Right ventricle myocardium inferior (tissue), 1 donor: Measurements from ENCODE around the gene GPR146. TPM values are rescaled to one million over a fixed set of nuclear protein-coding genes. Genes with fewer than 3 reads are reported as not detected.
A peak's percentile ranks its signal among the peaks of the same experiment; 100 is the strongest.
"Not testable (repeated sequence)": the region's sequence is repeated elsewhere in the genome, so short reads cannot be mapped to it uniquely, and the experiment has no call there.

Experiments used
- ATAC-seq: fragments of 200-7000 bp; cut with Tn5 transposase; one replicate; pipeline ENCODE4 v1.9.1; 2020; ENCODE audit warnings: mild to moderate bottlenecking, moderate library complexity
- DNase-seq: peaks from one replicate; pipeline ENCODE4 v3.0.0; 2021; ENCODE audit errors: missing footprints
- intact Hi-C: fragments of 100-400 bp; cut with DNase I; formaldehyde crosslinking; loops from one replicate; pipeline ENCODE4 v1.11.0; 2022
- long read RNA-seq: library from polyadenylated mRNA; unstranded; transcript quantifications from one replicate; pipeline ENCODE4 v2.0.0, GENCODE V29; 2021
- total RNA-seq: library from RNA; stranded (reverse); fragmentation: NEBNext Ultra II Directional; extraction: Animal tissue kit (Norgen Biotek cat#: 25700); gene quantifications from one replicate; pipeline ENCODE4 v1.2.1, GENCODE V29; 2021
- donor health status: DM: no; HTN: yes; CAD: no; lungs with severe emphysema.

Gene GPR146
- total RNA-seq = 30.6 TPM
- long read RNA-seq, transcript GPR146-201 (2 exons, 1,969 nt) = major isoform, 16 of 39 reads
- long read RNA-seq, transcript GPR146-205 (2 exons, 534 nt) = minor isoform, 7 of 39 reads
- long read RNA-seq, partial matches to known transcripts = 0 of 39 reads
- long read RNA-seq, other reads (novel, unspliced or antisense) = 13 of 39 reads

- peak; percentile 97 for ATAC-seq
- intact Hi-C loops = loop anchor here (2.0 kb wide), 2 partner anchors 16 kb away; no protein-coding TSS in a partner anchor
- DNase-seq = peak; percentile 99
Measured at GRCh38 chr7:1044189-1045068, at the start of gene GPR146. TSS of gene GPR146 (plus strand) at chr7:1044546. CDS start at chr7:1057516, 12,970 bp downstream.

GRCh38 chr7:994592-995308, 49.6 kb upstream of the GPR146 start:
- no peak for DNase-seq
- no peak for ATAC-seq
- intact Hi-C loops = loop anchor here (5.0 kb wide), 1 partner anchor 148 kb away; no protein-coding TSS in a partner anchor

GRCh38 chr7:995571-995970, 48.8 kb upstream of the GPR146 start:
- ATAC-seq (no peak), DNase-seq (no peak)
- intact Hi-C loops = no loop called here

GRCh38 chr7:996079-996872, 48.1 kb upstream of the GPR146 start:
- ATAC-seq (no peak), DNase-seq (no peak)
- intact Hi-C loops = no loop called here

GRCh38 chr7:997404-998395, 46.6 kb upstream of the GPR146 start:
- DNase-seq (no peak), ATAC-seq (no peak)
- intact Hi-C loops = no loop called here

- ATAC-seq (no peak), DNase-seq (no peak)
- intact Hi-C loops = no loop called here
Measured at GRCh38 chr7:999149-999879, 45.0 kb upstream of the GPR146 start.

- ATAC-seq = no peak
- intact Hi-C loops = no loop called here
Measured at GRCh38 chr7:999941-1000935, 44.1 kb upstream of the GPR146 start.

GRCh38 chr7:1001069-1001770, 43.1 kb upstream of the GPR146 start:
- intact Hi-C loops, DNase-seq, ATAC-seq: not testable (repeated sequence)

More at GRCh38 chr7:999941-1000935, 44.1 kb upstream of the GPR146 start:
- DNase-seq = no peak

GRCh38 chr7:1002026-1002425, 42.3 kb upstream of the GPR146 start:
- DNase-seq, intact Hi-C loops: not testable (repeated sequence)

GRCh38 chr7:1002445-1002844, 41.9 kb upstream of the GPR146 start:
- DNase-seq, intact Hi-C loops, ATAC-seq: not testable (repeated sequence)

More at GRCh38 chr7:1002026-1002425, 42.3 kb upstream of the GPR146 start:
- not testable (repeated sequence) for ATAC-seq

GRCh38 chr7:1004018-1004852, 40.1 kb upstream of the GPR146 start:
- no peak for ATAC-seq
- DNase-seq = no peak
- intact Hi-C loops = no loop called here

- DNase-seq = no peak
- no peak for ATAC-seq
- intact Hi-C loops = no loop called here
Measured at GRCh38 chr7:1005303-1005702, 39.0 kb upstream of the GPR146 start.

- ATAC-seq (no peak), DNase-seq (no peak)
- intact Hi-C loops = no loop called here
Measured at GRCh38 chr7:1007901-1008300, 36.4 kb upstream of the GPR146 start.

- ATAC-seq = no peak
- DNase-seq = no peak
- intact Hi-C loops = no loop called here
Measured at GRCh38 chr7:1008733-1009363, 35.5 kb upstream of the GPR146 start.
